Measurements from ENCODE around the gene TRABD2A. TPM values are rescaled to one million over a fixed set of nuclear protein-coding genes. Genes with fewer than 3 reads are reported as not detected.

The TRABD2A gene
- total and polyA plus RNA-seq, 4 donors: 0.26 to 10.3 (median 0.55) TPM

GRCh38 chr2:84850471-84850870, 30.4 kb downstream of the TRABD2A start:
- TF ChIP-seq MAX (IDR thresholded peaks at IDR 0.05) (no peak), CTCF (IDR thresholded peaks at IDR 0.05; ENCODE audit: low read depth, low read length, missing input control) (no peak), YY1 (IDR thresholded peaks at IDR 0.05) (no peak), ZBTB33 (IDR thresholded peaks at IDR 0.05) (no peak), FOXA1 (IDR thresholded peaks at IDR 0.05) (no peak), JUND (IDR thresholded peaks at IDR 0.05) (no peak), RXRA (IDR thresholded peaks at IDR 0.05) (no peak), RAD21 (IDR thresholded peaks at IDR 0.05) (no peak), REST (IDR thresholded peaks at IDR 0.05) (no peak), ATF3 (IDR thresholded peaks at IDR 0.05) (no peak), HNF4A (conservative IDR thresholded peaks at IDR 0.05) (no peak), HNF4G (IDR thresholded peaks at IDR 0.05) (no peak)
- no peak for DNase-seq (ENCODE audit: low spot score)
- Histone ChIP-seq H3K4me1 (ENCODE audit: control insufficient read depth in 4 of 4, insufficient read depth in 4 of 4, low read length in 3 of 4) (no peaks in the 10 kb centered on the region), H3K36me3 (ENCODE audit: control insufficient read depth in 4 of 4, insufficient read depth in 3 of 4, low read depth in 1 of 4, low read length in 3 of 4) (no peaks in the 10 kb centered on the region), H3K27ac (ENCODE audit: low read depth in 1 of 2, low read length in 2 of 2) (no peak overlapping the region), H3K9me3 (ENCODE audit: control insufficient read depth in 4 of 4, low read length in 3 of 4) (no peaks in the 10 kb centered on the region), H3K27me3 (ENCODE audit: control insufficient read depth in 4 of 4, insufficient read depth in 4 of 4, low read length in 3 of 4) (no peaks in the 10 kb centered on the region), H3K4me3 (ENCODE audit: low read depth in 1 of 3, low read length in 3 of 3) (no peak overlapping the region), H3K9ac (ENCODE audit: low read depth in 1 of 2, low read length in 2 of 2) (no peak overlapping the region)
- 97% methylated on average over 4 of the region's 4 CpGs for WGBS

GRCh38 chr2:84849271-84849952, 31.5 kb downstream of the TRABD2A start:
- no peak for DNase-seq (ENCODE audit: low spot score)
- no peak overlapping the region for H3K4me3 ChIP-seq (ENCODE audit: low read depth in 1 of 3, low read length in 3 of 3)
- WGBS: 80% methylated on average over 8 of the region's 8 CpGs
- no peaks in the 10 kb centered on the region for H3K36me3 ChIP-seq (ENCODE audit: control insufficient read depth in 4 of 4, insufficient read depth in 3 of 4, low read depth in 1 of 4, low read length in 3 of 4)
- no peaks in the 10 kb centered on the region for H3K27me3 ChIP-seq (ENCODE audit: control insufficient read depth in 4 of 4, insufficient read depth in 4 of 4, low read length in 3 of 4)
- no peak overlapping the region for H3K9ac ChIP-seq (ENCODE audit: low read depth in 1 of 2, low read length in 2 of 2)
- no peak overlapping the region for H3K27ac ChIP-seq (ENCODE audit: low read depth in 1 of 2, low read length in 2 of 2)
- no peaks in the 10 kb centered on the region for H3K4me1 ChIP-seq (ENCODE audit: control insufficient read depth in 4 of 4, insufficient read depth in 4 of 4, low read length in 3 of 4)
- H3K9me3 ChIP-seq (ENCODE audit: control insufficient read depth in 4 of 4, low read length in 3 of 4): no peaks in the 10 kb centered on the region
- TF ChIP-seq GABPA (IDR thresholded peaks at IDR 0.05 in 1 of 2, conservative IDR thresholded peaks at IDR 0.05 in 1 of 2) (no peak), HNF4A (conservative IDR thresholded peaks at IDR 0.05) (no peak), CTCF (IDR thresholded peaks at IDR 0.05; ENCODE audit: low read depth, low read length, missing input control) (no peak), JUND (IDR thresholded peaks at IDR 0.05) (no peak), REST (IDR thresholded peaks at IDR 0.05) (no peak), ZBTB33 (IDR thresholded peaks at IDR 0.05) (no peak), FOXA1 (IDR thresholded peaks at IDR 0.05) (no peak), FOXA2 (IDR thresholded peaks at IDR 0.05) (no peak)

Data from liver (tissue), 9 donors.